HepG2 (cell line): Measurements from ENCODE around the gene AZU1. TPM values are rescaled to one million over a fixed set of nuclear protein-coding genes. Genes with fewer than 3 reads are reported as not detected.
A peak's percentile ranks its signal among the peaks of the same experiment; 100 is the strongest.

Experiments
- ATAC-seq: fragments of 200-7000 bp; cut with Tn5 transposase; 3 replicates; pipeline ENCODE4 v1.9.1; 2020; ENCODE audit warnings: mild to moderate bottlenecking, moderate library complexity
- BruUV-seq: library from RNA; stranded (reverse); fragments of 400-500 nt; replicated peaks from 2 replicates; lab custom pipeline; 2021; lab: Mats Ljungman, UMichigan
- CTCF ChIA-PET: fragments of 300-600 bp; formaldehyde crosslinking; extraction: SDS; loops from one replicate; lab custom pipeline; 2021; ENCODE audit warnings: low total read pairs, inconsistent platforms, low intra/inter-chr PET ratio; lab: Yijun Ruan, JAX
- POLR2A ChIA-PET: fragments of 350-600 bp; sonication (Branson Sonifier 250); formaldehyde crosslinking; loops from one replicate; lab custom pipeline; 2020; ENCODE audit warnings: antibody characterized with exemption, inconsistent platforms; lab: Yijun Ruan, JAX
- DNase-seq: peaks from one replicate; pipeline ENCODE4 v3.0.0-alpha.2; 2015; ENCODE audit warnings: low spot score
- FAIRE-seq: peaks from 3 replicates; lab custom pipeline; 2011; peaks lifted over from hg19 to GRCh38; lab: Jason Lieb, UNC
- H2AFZ ChIP-seq: one replicate; pipeline ENCODE4 v1.6.1; 2011; ENCODE audit warnings: low read length, inconsistent platforms
- H3K27ac ChIP-seq: fragments of 300-600 bp; 3 replicates; pipeline ENCODE4 v1.8.0; 2011; ENCODE audit warnings: mixed run types, mild to moderate bottlenecking, mixed read lengths, low read length, inconsistent platforms; ENCODE audit not compliant: insufficient read depth; ENCODE audit errors: extremely low read length
- H3K27me3 ChIP-seq, 2 experiments: fragments of 200-600 bp in 1 of 2; 2 replicates in 1 of 2; 3 replicates in 1 of 2; pipeline versions ENCODE4 v1.6.0 to v1.8.0; 2011; ENCODE audit warnings: low read length in 2 of 2, mild to moderate bottlenecking in 2 of 2, moderate library complexity in 2 of 2, inconsistent platforms in 1 of 2; ENCODE audit not compliant: insufficient read depth in 2 of 2, control insufficient read depth in 1 of 2
- H3K36me3 ChIP-seq, 2 experiments: fragments of 200-600 bp in 1 of 2; replicated peaks in 1 of 2; 2 replicates in 1 of 2; 3 replicates in 1 of 2; pipeline versions ENCODE4 v1.5.1 to v1.8.0; 2011; ENCODE audit warnings: low read length in 2 of 2, inconsistent platforms in 1 of 2; ENCODE audit not compliant: insufficient read depth in 2 of 2, control insufficient read depth in 1 of 2
- H3K4me1 ChIP-seq: 2 replicates; pipeline ENCODE4 v1.5.1; 2012; ENCODE audit warnings: low read length, inconsistent platforms; ENCODE audit not compliant: insufficient read depth
- H3K4me2 ChIP-seq: 2 replicates; pipeline ENCODE4 v1.6.0; 2011; ENCODE audit warnings: low read depth, low read length, inconsistent platforms
- H3K4me3 ChIP-seq, 3 experiments: fragments of 200-600 bp in 1 of 3; sonication (generic), shearing (Covaris generic) in 1 of 3; replicated peaks in 1 of 3; 2 replicates each; pipeline ENCODE4 v1.5.1; 2011 to 2016; ENCODE audit warnings: low read length in 3 of 3, inconsistent platforms in 2 of 3, low read depth in 2 of 3, mild to moderate bottlenecking in 2 of 3, control low read depth in 1 of 3, mixed read lengths in 1 of 3; ENCODE audit not compliant: insufficient read depth in 1 of 3
- H3K79me2 ChIP-seq: one replicate; pipeline ENCODE4 v1.6.1; 2011; ENCODE audit warnings: low read length, inconsistent platforms; ENCODE audit not compliant: insufficient read depth
- H3K9ac ChIP-seq: 2 replicates; pipeline ENCODE4 v1.6.0; 2011; ENCODE audit warnings: mild to moderate bottlenecking, low read depth, low read length, inconsistent platforms; ENCODE audit not compliant: insufficient read depth
- H3K9me3 ChIP-seq: 2 replicates; pipeline ENCODE4 v1.5.1; 2012; ENCODE audit warnings: mild to moderate bottlenecking, low read length
- H4K20me1 ChIP-seq: 2 replicates; pipeline ENCODE4 v1.6.0; 2011; ENCODE audit warnings: inconsistent platforms, mild to moderate bottlenecking, low read length, moderate library complexity; ENCODE audit not compliant: insufficient read depth
- CHCHD3 ChIP-seq: sonication (generic); formaldehyde crosslinking; IDR thresholded peaks from 2 replicates; pipeline ENCODE4 v1.8.0; 2022; ENCODE audit warnings: mild to moderate bottlenecking, missing genetic modification reagents, moderate library complexity
- HNRNPL ChIP-seq: fragments of 200-400 bp; formaldehyde crosslinking; IDR thresholded peaks from 2 replicates; pipeline ENCODE4 v1.6.1; 2017; ENCODE audit warnings: mild to moderate bottlenecking, low read depth, low read length
- ZNF597 ChIP-seq: sonication (generic); formaldehyde crosslinking; IDR thresholded peaks from 2 replicates; pipeline ENCODE4 v1.5.0; 2020; ENCODE audit warnings: missing genetic modification reagents
- ZNF687 ChIP-seq: sonication (generic); formaldehyde crosslinking; IDR thresholded peaks from 2 replicates; pipeline ENCODE4 v1.5.1; 2020; ENCODE audit warnings: mild to moderate bottlenecking, missing genetic modification reagents, moderate library complexity
- WGBS: methylation state at CpG from one replicate; pipeline ENCODE4 v1.1.6; 2017; ENCODE audit warnings: low lambda C conversion rate; 5-methylcytosine and 5-hydroxymethylcytosine counted together
- in situ Hi-C: cut with HindIII; loops from 2 replicates; pipeline ENCODE4 v1.10.0; 2017; ENCODE audit warnings: low pct_unique_long_range_greater_than_20kb; ENCODE audit not compliant: extremely low pct_ligation_motif_present
- intact Hi-C: fragments of 100-400 bp; cut with micrococcal nuclease; formaldehyde crosslinking; loops from one replicate; pipeline ENCODE4 v1.10.0; 2022; ENCODE audit not compliant: unreplicated experiment
- polyA plus RNA-seq, 8 experiments: library from polyadenylated mRNA; depleted of rRNA in 3 of 8; stranded (reverse) in 7 of 8; unstranded in 1 of 8; fragments of >200 nt; fragmentation: Illumina TruSeq in 4 of 8; extraction: Trizol in 4 of 8; gene quantifications; 2 replicates each; pipeline versions ENCODE4 v1.2.1 to v1.2.3, GENCODE V29; 2011 to 2016; ENCODE audit warnings: low read depth in 4 of 8, missing spikeins in 1 of 8, mixed read lengths in 1 of 8; ENCODE audit not compliant: insufficient read depth in 1 of 8
- total RNA-seq, 5 experiments: library from RNA; depleted of rRNA; stranded (reverse); fragments of >200 nt; fragmentation: Illumina TruSeq; extraction: Trizol; gene quantifications; 2 replicates each; pipeline ENCODE4 v1.2.3, GENCODE V29; 2016; ENCODE audit warnings: low read depth in 1 of 5

The AZU1 gene
- total and polyA plus RNA-seq, 2 of the 13 experiments (the other 11 are each of a cell fraction or from before 2014, with no cell fraction given) = not detected

- Histone ChIP-seq H3K79me2 (no peaks in the 10 kb centered on the region), H3K27me3 (peaks cover 13 to 60% of the 10 kb centered on the region in 2 experiments), H3K4me2 (no peak within 1 kb of the TSS), H3K9ac (no peak within 1 kb of the TSS), H3K9me3 (no peaks in the 10 kb centered on the region), H3K27ac (no peak within 1 kb of the TSS), H3K4me3 (no peak within 1 kb of the TSS), H4K20me1 (no peaks in the 10 kb centered on the region), H2AFZ (no peak within 1 kb of the TSS), H3K4me1 (peaks cover 29% of the 10 kb centered on the region), H3K36me3 (no peaks in the 10 kb centered on the region)
- ChIA-PET CTCF (no interaction called here), POLR2A (interaction anchor here (1.0 kb wide), 1 partner anchor 44 kb away, joined by 3 read pairs; no protein-coding TSS in a partner anchor)
- FAIRE-seq = no peak
- no peak for DNase-seq
- ATAC-seq = no peak
- in situ Hi-C loops (no loop called here), intact Hi-C loops (no loop called here)
- WGBS = 30% methylated on average over 2 of the region's 24 CpGs
- BruUV-seq = no TSS peak
- TF ChIP-seq ZNF597 (CRISPR knock-in tag) = no peak
- peak; percentile 75; the same call in 1 of the 2 replicates for TF ChIP-seq HNRNPL
- no peak for TF ChIP-seq CHCHD3
- peak; percentile 44; the same call in 1 of the 2 replicates for TF ChIP-seq ZNF687 (CRISPR knock-in tag)
Observed at GRCh38 chr19:840519-841206, 13.0 kb downstream of the AZU1 start, which contains the start of gene PRTN3. TSS of gene PRTN3 (plus strand) at chr19:840999. CDS start at chr19:841009, 10 bp downstream.
